GM12892 (cell line): Measurements from ENCODE around the gene PITPNM2.
A peak's percentile ranks its signal among the peaks of the same experiment; 100 is the strongest.

ENCODE experiments used
- DNase-seq: peaks from one replicate; pipeline ENCODE4 v3.0.0; 2011; ENCODE audit not compliant: insufficient read length
- FAIRE-seq: peaks from 2 replicates; lab custom pipeline; 2011; peaks lifted over from hg19 to GRCh38; lab: Jason Lieb, UNC
- POLR2A ChIP-seq: IDR thresholded peaks from 2 replicates; pipeline ENCODE4 v1.6.1; 2011; ENCODE audit warnings: low read depth, low read length, control low read depth
- POLR2AphosphoS5 ChIP-seq: IDR thresholded peaks from 2 replicates; pipeline ENCODE4 v1.6.1; 2011; ENCODE audit warnings: low read depth, low read length, control low read depth
- TAF1 ChIP-seq: IDR thresholded peaks from 2 replicates; pipeline ENCODE4 v1.6.1; 2011; ENCODE audit warnings: low read depth, mild to moderate bottlenecking, control low read depth, low read length, borderline replicate concordance

The PITPNM2 gene

GRCh38 chr12:123160801-123161487 lies 10.1 kb upstream of the PITPNM2 start:
- no peak for TF ChIP-seq TAF1
- TF ChIP-seq POLR2A = no peak
- TF ChIP-seq POLR2AphosphoS5 = no peak
- no peak for FAIRE-seq

GRCh38 chr12:123153906-123154305 lies 3.0 kb upstream of the PITPNM2 start:
- FAIRE-seq (no peak), DNase-seq (no peak)
- TF ChIP-seq TAF1 (no peak), POLR2AphosphoS5 (no peak), POLR2A (no peak)

More at GRCh38 chr12:123160801-123161487, 10.1 kb upstream of the PITPNM2 start:
- DNase-seq = no peak

- FAIRE-seq (no peak), DNase-seq (no peak)
- TF ChIP-seq POLR2A = no peak
These were observed 1.9 kb upstream of the PITPNM2 start for GRCh38 chr12:123152833-123153232.

DNA sequence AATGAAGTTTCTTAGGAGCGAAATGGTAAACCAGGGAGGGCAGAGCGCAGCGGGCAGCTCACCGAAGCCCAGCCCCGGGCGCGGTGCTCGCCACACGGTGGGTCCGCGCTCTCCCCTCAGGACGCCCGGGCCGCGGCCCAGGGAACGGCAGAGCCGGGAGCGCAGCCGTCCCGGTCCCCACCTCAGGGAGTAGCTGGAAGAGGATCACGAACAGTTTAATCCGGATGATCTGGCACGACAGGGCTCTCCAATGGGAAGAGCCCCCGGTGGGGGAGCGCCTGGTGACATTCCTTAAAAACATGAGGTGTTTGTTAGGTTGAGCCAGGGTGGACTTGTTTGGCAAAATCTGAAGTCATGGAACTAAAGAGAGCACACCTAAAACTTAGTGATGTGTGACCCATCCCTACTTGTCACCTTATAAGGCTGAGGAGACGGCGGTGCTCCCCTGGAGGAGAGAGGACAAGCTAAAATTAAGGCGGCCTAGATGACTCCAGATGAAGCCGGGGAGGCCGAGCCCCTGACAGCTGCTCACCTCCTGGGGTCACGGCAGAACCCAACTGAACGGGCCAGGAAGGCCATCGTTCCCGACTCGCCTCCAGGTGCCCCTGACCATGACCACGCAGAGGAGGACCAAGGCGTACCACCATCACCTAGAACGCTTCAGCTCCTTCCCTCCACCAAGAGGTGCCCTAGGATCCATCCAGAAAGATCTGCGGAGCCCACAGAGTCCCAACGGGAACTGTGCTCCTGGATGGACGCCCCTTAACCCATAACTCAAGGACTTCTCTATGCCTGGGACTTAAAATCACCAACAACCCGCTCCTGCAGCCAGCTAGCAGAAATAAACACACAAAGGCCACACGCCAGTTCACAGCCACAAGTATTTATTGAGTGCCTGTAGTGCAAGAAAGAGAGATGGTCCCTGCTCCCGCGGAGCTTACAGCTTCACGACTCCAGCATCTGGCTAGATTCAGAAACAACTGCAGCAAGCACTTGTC lies 866 bp upstream of the PITPNM2 start:
- FAIRE-seq = no peak
- DNase-seq = no peak
- TF ChIP-seq POLR2AphosphoS5 = no peak
- TF ChIP-seq TAF1 = no peak
- TF ChIP-seq POLR2A = no peak

- TF ChIP-seq POLR2AphosphoS5 (no peak), TAF1 (no peak), POLR2A (no peak)
- DNase-seq (peak; percentile 56), FAIRE-seq (no peak)
These were observed 581 bp downstream of the PITPNM2 start for GRCh38 chr12:123150275-123150743.

GRCh38 chr12:123149501-123150274 lies 1.2 kb downstream of the PITPNM2 start:
- no peak for TF ChIP-seq POLR2AphosphoS5
- TF ChIP-seq TAF1 = no peak
- TF ChIP-seq POLR2A = no peak
- DNase-seq (no peak), FAIRE-seq (no peak)

- FAIRE-seq = no peak
- DNase-seq = no peak
- no peak for TF ChIP-seq TAF1
- no peak for TF ChIP-seq POLR2AphosphoS5
- TF ChIP-seq POLR2A = no peak
These were observed 1.8 kb downstream of the PITPNM2 start for GRCh38 chr12:123149088-123149487.

DNA sequence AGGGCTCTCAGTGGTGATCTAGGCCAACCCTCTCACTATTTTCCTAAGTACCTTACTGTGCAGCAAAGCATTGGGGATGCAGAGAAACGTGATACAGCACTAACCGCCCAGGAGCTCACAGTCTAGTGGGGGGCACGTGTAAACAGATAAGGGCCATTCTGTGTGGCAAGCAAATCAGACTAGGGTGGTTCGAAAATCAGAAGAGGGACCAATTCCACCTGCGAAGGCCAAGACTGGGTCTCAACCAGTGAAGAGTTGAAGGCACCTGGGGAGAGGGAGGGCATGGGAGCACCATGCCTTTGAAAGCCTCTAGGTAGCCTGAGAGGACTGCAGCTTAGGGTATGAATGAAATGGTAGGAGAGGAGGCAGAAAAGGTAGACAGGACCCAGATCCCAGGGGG lies 2.2 kb downstream of the PITPNM2 start:
- no peak for TF ChIP-seq POLR2AphosphoS5
- no peak for TF ChIP-seq TAF1
- no peak for TF ChIP-seq POLR2A
- DNase-seq (no peak), FAIRE-seq (no peak)

GRCh38 chr12:123148223-123148622 lies 2.7 kb downstream of the PITPNM2 start:
- TF ChIP-seq POLR2AphosphoS5 (no peak), POLR2A (no peak), TAF1 (no peak)
- DNase-seq (no peak), FAIRE-seq (no peak)

DNA sequence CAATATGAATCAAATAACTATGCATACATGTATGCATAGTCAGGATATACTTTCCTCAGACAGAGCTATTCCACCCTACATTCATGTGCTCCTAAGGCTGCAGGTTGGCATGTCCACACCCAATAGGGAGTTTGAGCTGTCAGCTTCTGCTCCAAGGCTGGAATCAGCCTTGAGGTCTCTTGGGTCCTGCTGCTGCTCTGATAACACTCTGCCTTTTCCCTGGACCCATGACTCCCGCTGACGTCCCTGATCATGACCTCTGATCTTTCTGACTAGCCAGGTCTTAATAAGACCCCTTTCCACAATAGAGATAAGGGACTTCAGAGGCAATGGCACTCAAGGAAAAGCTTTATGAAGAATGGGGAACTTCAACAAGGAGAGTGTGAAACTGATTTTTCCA lies 5.7 kb downstream of the PITPNM2 start:
- FAIRE-seq = no peak

GRCh38 chr12:123143736-123144461 lies 7.0 kb downstream of the PITPNM2 start:
- FAIRE-seq (no peak), DNase-seq (no peak)
- TF ChIP-seq POLR2AphosphoS5 (no peak), POLR2A (no peak), TAF1 (no peak)

More for the DNA sequence above, 5.7 kb downstream of the PITPNM2 start:
- TF ChIP-seq POLR2A (no peak), POLR2AphosphoS5 (no peak), TAF1 (no peak)
- DNase-seq = no peak
